HuH-7 (cell line): ENCODE measurements around the gene SYNRG.

Experiments used
- DNase-seq: peaks from one replicate; pipeline ENCODE4 v3.0.0; 2011; ENCODE audit warnings: low spot score

The SYNRG gene

DNA sequence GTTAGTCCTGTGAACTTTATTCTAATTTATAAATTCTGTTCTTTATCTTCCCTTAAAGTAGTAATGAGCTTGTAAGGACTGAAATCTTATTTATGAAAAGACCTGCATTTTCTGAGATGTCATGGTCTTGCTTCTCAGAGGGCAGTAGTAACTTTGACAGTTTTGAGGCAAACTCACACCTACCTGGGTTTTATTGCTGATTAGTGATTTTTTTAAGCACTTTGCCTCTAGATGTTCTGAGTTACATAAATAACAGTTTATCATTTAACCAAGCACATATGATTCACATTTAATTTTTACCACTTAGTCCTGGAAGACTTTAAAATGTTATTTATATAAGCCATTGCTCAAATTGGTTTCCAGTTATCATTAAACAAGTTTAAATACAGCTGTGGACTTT is 108.8 kb downstream of the SYNRG start:
- no peak for DNase-seq

- DNase-seq, result no peak
Observed at GRCh38 chr17:37494971-37495370, 114.2 kb downstream of the SYNRG start.

GRCh38 chr17:37494401-37494831 is 114.8 kb downstream of the SYNRG start:
- DNase-seq, result no peak

- DNase-seq, result no peak
Observed at GRCh38 chr17:37493249-37494027, 115.8 kb downstream of the SYNRG start.

DNA sequence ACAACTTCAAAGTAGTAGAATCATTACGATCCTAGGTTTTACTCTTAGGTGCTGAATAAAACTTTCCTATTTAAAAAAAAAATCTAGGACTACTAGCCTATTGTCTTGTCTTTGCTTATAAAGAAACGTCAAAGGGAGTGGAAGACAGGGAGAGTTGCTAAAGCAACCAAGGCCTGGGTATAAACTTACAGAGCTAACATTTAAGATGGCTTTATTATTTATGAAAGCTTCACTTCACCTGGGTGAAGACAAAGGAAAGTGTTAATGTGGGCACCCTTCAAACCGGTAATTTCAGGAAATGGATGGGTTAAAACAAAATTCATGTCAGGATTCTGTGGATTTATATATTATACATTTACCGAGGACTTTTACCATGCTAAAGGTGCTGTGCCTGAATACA is 117.1 kb downstream of the SYNRG start:
- no peak for DNase-seq

GRCh38 chr17:37490638-37491614 is 118.3 kb downstream of the SYNRG start:
- DNase-seq, result peak; percentile 55

GRCh38 chr17:37490022-37490587 is 119.1 kb downstream of the SYNRG start:
- DNase-seq, result no peak

DNA sequence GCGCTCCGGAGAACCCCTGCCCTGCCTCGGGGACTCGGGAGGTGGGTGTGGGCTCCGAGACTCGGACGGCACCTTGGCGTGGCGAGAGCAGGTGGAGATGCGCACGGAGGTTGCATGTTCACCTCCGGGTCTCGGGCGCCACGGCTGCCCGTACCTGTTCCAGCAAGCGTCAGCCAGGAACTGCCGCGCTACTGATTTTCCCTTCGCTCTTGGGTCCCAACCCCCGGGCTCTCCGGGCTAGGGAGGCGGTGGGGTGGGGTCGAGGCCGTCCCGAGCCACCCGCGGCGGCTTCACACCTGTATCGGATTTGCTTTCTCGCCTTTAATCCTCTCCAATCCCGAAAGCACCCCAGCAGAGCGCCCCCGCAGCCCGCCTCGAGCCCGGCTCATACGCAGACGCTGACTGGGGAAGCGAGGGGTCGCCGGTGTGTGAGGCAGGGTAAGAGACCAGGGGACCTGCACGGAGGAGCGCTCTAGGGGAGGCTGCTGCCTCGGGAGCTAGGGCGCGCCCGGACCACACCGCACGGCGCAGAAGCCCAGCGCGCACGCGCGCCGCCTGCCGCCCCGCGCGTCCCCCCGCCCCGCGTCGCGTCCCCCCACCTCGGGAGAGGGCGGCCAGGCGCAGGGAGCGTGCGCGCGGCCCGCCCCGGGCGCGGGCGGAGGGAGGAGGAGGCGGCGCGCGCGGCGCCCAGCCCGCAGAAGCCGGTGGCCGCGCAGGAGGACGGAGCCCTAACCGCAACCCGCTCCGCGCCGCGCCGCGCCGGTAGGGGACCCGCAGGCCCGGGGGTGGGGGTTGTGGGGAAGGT is 119.8 kb downstream of the SYNRG start, which contains the start of gene DUSP14:
DUSP14 (plus strand) TSS at position 695 of the 805 bp plus-strand sequence. CDS start 22,382 bp downstream, outside the sequence.
- DNase-seq, result peak; percentile 86

- DNase-seq, result no peak
Observed at GRCh38 chr17:37488607-37489196, 120.5 kb downstream of the SYNRG start.

DNA sequence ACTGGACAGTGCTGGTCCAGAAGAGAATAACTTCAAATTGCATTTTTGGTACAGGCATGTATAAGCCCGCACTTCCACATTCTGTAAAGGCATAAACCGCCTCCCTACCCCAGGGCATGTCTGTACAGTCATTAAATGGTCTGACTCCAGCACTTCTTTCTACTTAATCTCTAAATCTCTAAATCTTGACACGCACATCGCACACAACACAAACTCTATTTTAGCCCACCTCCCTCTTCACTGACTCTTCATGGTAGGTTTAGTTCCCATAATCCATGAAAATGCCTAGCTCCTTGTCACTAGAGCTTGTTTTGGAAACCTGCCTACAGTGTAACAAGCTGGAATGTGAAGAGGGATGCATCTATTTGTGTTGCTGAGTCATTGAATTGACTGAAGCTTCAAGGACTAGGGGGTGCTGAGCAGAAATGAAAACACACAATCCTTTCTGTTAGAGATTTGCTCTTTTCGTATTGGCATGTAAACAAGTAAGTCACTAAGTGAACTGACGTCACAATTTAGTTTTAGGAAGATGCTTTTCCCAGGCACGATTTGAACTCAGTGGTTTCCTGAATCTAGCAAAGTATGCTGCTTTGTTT is 121.1 kb downstream of the SYNRG start:
- peak; percentile 59 for DNase-seq

GRCh38 chr17:37485938-37486570 is 123.2 kb downstream of the SYNRG start:
- no peak for DNase-seq

DNA sequence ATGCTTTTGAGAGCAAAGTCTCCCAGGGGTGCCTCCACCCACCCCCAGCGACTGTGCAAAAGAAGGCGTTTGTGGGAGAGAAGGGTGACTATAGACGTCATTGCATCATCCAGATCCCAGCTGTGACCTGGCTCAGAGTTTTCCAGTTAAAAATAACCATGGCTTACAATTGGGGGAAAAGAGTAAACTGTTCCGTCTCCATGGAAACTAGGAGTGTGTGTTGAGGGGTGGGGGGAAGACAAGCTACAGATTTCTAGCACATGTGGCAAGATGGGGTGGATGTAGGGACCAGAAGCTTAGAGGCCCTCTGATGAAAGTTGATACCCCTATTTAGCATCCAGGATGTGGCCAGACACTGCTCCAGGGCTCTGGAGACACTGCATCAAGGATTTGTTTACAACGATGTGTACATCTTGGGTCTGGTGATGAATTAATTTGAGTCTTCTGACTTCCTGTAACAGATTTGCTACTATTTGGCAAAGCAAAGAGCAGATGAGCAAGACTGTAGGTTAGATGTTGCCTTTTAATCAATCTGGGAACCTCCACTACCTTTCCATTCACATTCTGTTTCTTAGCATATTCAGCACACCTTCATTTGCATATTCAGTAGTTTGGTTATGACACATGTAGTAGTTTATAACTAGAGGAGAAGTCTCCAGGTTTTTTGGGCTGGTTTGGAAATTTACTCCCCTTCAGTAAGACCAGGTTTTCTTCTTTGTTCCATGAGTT is 125.7 kb downstream of the SYNRG start:
- no peak for DNase-seq

DNA sequence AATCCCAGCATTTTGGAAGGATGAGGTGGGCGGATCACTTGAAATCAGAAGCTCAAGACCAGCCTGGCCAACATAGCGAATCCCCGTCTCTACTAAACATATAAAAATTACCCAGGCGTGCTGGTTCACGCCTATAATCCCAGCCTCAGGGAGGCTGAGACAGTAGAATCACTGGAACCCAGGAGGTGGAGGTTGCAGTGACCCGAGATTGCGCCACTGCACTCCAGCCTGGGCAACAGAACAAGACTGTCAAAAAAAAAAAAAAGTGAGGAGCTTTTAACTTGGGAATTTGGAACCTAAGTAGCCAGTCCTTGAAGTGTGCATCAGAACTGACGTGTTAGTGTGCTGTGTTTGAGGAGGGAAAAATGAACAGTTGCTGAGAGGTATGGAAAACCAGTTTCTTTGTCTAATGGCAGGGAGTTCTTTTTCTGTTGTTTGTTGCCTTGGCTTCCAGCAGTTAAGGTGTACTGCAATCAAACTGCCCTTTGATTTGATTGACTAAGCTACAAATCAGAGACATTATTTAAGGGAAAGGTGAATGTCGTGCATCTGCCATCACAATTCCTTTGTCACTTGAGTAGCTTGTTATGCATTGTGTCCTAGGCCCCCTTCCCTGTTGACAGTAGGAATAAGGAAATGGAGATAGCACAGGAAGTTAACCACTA is 128.1 kb downstream of the SYNRG start:
- DNase-seq, result no peak

GRCh38 chr17:37480427-37480826 is 128.8 kb downstream of the SYNRG start:
- DNase-seq, result no peak

GRCh38 chr17:37479025-37479424 is 130.2 kb downstream of the SYNRG start:
- no peak for DNase-seq

DNA sequence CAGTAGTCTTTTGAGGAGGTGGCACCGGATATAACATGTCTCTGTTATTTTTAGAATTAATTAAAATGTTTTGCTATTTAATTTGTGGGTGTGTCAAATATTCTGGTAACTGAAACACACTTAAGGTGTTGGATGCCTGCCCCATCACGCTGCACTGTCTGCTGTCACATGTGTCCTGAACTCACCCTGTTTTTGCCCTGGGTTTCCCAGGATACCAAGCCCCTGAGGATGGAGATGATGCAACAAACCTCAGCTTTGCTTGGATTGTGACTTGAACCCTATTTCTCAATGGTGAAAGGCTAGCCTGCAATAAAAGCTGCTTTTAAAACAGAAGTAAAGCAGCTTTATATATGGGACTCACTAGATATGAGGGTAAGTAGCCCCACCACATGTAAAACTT is 131.0 kb downstream of the SYNRG start:
- no peak for DNase-seq

- no peak for DNase-seq
Observed at GRCh38 chr17:37476431-37477120, 132.6 kb downstream of the SYNRG start.

- no peak for DNase-seq
Observed at GRCh38 chr17:37475731-37476420, 133.3 kb downstream of the SYNRG start.
